Jurkat, Clone E6-1 (cell line): ENCODE measurements around the gene ALG8.
"Not testable (repeated sequence)": the region's sequence is repeated elsewhere in the genome, so short reads cannot be mapped to it uniquely, and the experiment has no call there.

Experiments used
- DNase-seq: peaks from one replicate; pipeline ENCODE4 v3.0.0-alpha.2; 2011; ENCODE audit warnings: low read depth, low spot score
- H3K4me3 ChIP-seq: 2 replicates; pipeline ENCODE4 v1.5.1; 2011; ENCODE audit warnings: mild to moderate bottlenecking, low read length, control low read depth, moderate library complexity

The ALG8 gene

GRCh38 chr11:78110830-78111229, 28.6 kb downstream of the ALG8 start:
- DNase-seq = no peak

GRCh38 chr11:78110351-78110750, 29.1 kb downstream of the ALG8 start:
- DNase-seq = no peak
- H3K4me3 ChIP-seq = no peak overlapping the region

More at GRCh38 chr11:78110830-78111229, 28.6 kb downstream of the ALG8 start:
- no peak overlapping the region for H3K4me3 ChIP-seq

GRCh38 chr11:78109081-78110015, 30.1 kb downstream of the ALG8 start:
- H3K4me3 ChIP-seq = no peak overlapping the region
- DNase-seq = no peak

GRCh38 chr11:78100676-78101472, 38.6 kb downstream of the ALG8 start:
- DNase-seq = no peak
- no peak overlapping the region for H3K4me3 ChIP-seq

- H3K4me3 ChIP-seq = no peak overlapping the region
- no peak for DNase-seq
Measured at GRCh38 chr11:78100261-78100660, 39.2 kb downstream of the ALG8 start.

GRCh38 chr11:78099666-78100065, 39.8 kb downstream of the ALG8 start:
- H3K4me3 ChIP-seq = no peak overlapping the region
- DNase-seq = no peak

- no peak for DNase-seq
- no peak overlapping the region for H3K4me3 ChIP-seq
Measured at GRCh38 chr11:78097666-78098385, 41.6 kb downstream of the ALG8 start.

GRCh38 chr11:78094250-78094649, 45.2 kb downstream of the ALG8 start:
- no peak overlapping the region for H3K4me3 ChIP-seq
- no peak for DNase-seq

GRCh38 chr11:78086521-78087074, 52.8 kb downstream of the ALG8 start:
- not testable (repeated sequence) for DNase-seq, H3K4me3 ChIP-seq

GRCh38 chr11:78085972-78086371, 53.5 kb downstream of the ALG8 start:
- no peak for DNase-seq
- no peak overlapping the region for H3K4me3 ChIP-seq

- not testable (repeated sequence) for H3K4me3 ChIP-seq, DNase-seq
Measured at GRCh38 chr11:78084506-78084905, 54.9 kb downstream of the ALG8 start.

GRCh38 chr11:78083021-78083420, 56.4 kb downstream of the ALG8 start:
- DNase-seq = no peak

GRCh38 chr11:78082146-78082545, 57.3 kb downstream of the ALG8 start:
- H3K4me3 ChIP-seq = no peak overlapping the region
- no peak for DNase-seq

More at GRCh38 chr11:78083021-78083420, 56.4 kb downstream of the ALG8 start:
- H3K4me3 ChIP-seq = no peak overlapping the region

- peak; percentile 53 for DNase-seq
- H3K4me3 ChIP-seq = peak overlapping the region; percentile 29
Measured at GRCh38 chr11:78081583-78081982, 57.8 kb downstream of the ALG8 start.

GRCh38 chr11:78080818-78081495, 58.5 kb downstream of the ALG8 start:
- peak; percentile 38 for DNase-seq
- H3K4me3 ChIP-seq = peak overlapping the region; percentile 29

GRCh38 chr11:78080084-78080817, 59.2 kb downstream of the ALG8 start:
- H3K4me3 ChIP-seq = peak overlapping the region; percentile 94
- no peak for DNase-seq

GRCh38 chr11:78079232-78080083, 60.0 kb downstream of the ALG8 start, which contains the start of gene NDUFC2:
Gene NDUFC2, minus strand, starts transcription at chr11:78079862. Its CDS starts 118 bp downstream, at chr11:78079744.
- peak within 1 kb of the TSS; percentile 94 for H3K4me3 ChIP-seq
- DNase-seq = peak; percentile 60
